Activated effector memory CD4-positive, alpha-beta T cell treated with anti-CD3 and anti-CD28 coated beads, Interleukin-2, amount 50 U/mL, for 16 hours (primary cell): Measurements from ENCODE around the gene PML.
"Not testable (repeated sequence)": the region's sequence is repeated elsewhere in the genome, so short reads cannot be mapped to it uniquely, and the experiment has no call there.

Experiments
- DNase-seq: peaks from one replicate; pipeline ENCODE4 v3.0.0-alpha.2; 2020

Gene PML

GRCh38 chr15:74041777-74042435 lies 47.4 kb downstream of the PML start:
- no peak for DNase-seq

GRCh38 chr15:74042603-74043424 lies 48.3 kb downstream of the PML start:
- no peak for DNase-seq

GRCh38 chr15:74043425-74044266 lies 49.1 kb downstream of the PML start:
- no peak for DNase-seq

GRCh38 chr15:74044267-74045110 lies 50.0 kb downstream of the PML start:
- no peak for DNase-seq

- no peak for DNase-seq
Observed at GRCh38 chr15:74045184-74045583, 50.7 kb downstream of the PML start.

GRCh38 chr15:74045636-74046274 lies 51.2 kb downstream of the PML start:
- DNase-seq = no peak

- no peak for DNase-seq
Observed at GRCh38 chr15:74046275-74046674, 51.8 kb downstream of the PML start.

- DNase-seq = no peak
Observed at GRCh38 chr15:74050127-74050526, 55.6 kb downstream of the PML start.

- no peak for DNase-seq
Observed at GRCh38 chr15:74050556-74051234, 56.2 kb downstream of the PML start.

GRCh38 chr15:74052271-74053260 lies 58.0 kb downstream of the PML start:
- not testable (repeated sequence) for DNase-seq

GRCh38 chr15:74053517-74053916 lies 59.0 kb downstream of the PML start:
- DNase-seq = no peak

GRCh38 chr15:74053941-74054529 lies 59.5 kb downstream of the PML start:
- peak; percentile 86 for DNase-seq

- peak; percentile 24 for DNase-seq
Observed at GRCh38 chr15:74055804-74056203, 61.3 kb downstream of the PML start.

GRCh38 chr15:74056330-74056729 lies 61.8 kb downstream of the PML start:
- DNase-seq = not testable (repeated sequence)

- DNase-seq = peak; percentile 41
Observed at GRCh38 chr15:74059050-74059833, 64.7 kb downstream of the PML start.

- DNase-seq = peak; percentile 21
Observed at GRCh38 chr15:74060251-74060650, 65.7 kb downstream of the PML start.

GRCh38 chr15:74062236-74062635 lies 67.7 kb downstream of the PML start:
- no peak for DNase-seq

GRCh38 chr15:74062671-74063070 lies 68.2 kb downstream of the PML start:
- DNase-seq = peak; percentile 62
